NCI-H226 (cell line): ENCODE data around the gene ADAMTS8.
"Not testable (repeated sequence)": the region's sequence is repeated elsewhere in the genome, so short reads cannot be mapped to it uniquely, and the experiment has no call there.

Experiments
- DNase-seq: peaks from one replicate; pipeline ENCODE4 v3.0.0-alpha.2; 2015

Gene ADAMTS8

GRCh38 chr11:130438401-130439159 lies 10.2 kb upstream of the ADAMTS8 start:
- not testable (repeated sequence) for DNase-seq

GRCh38 chr11:130437848-130438247 lies 9.4 kb upstream of the ADAMTS8 start:
- DNase-seq: no peak

- no peak for DNase-seq
These were observed 7.8 kb upstream of the ADAMTS8 start for GRCh38 chr11:130436171-130436570.

DNA sequence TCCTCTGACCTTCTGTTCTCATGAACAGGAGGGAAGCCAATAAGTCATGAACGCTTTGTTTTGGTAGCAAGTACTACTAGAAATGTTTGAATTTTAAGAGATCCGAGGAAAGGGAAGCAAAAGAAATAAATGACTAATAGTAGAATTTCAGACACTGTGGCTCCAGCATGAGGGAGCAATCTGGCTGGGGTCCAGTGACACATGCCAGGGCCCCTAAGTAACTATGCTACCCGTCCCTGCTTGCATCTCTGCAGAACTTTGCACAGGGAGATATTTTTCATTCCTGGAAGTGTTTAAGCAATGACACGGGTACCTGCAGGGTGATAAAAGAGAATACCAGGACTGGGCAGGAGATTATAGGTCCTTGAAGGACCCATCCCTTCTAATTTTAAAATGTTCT lies 7.3 kb upstream of the ADAMTS8 start:
- DNase-seq: no peak

DNA sequence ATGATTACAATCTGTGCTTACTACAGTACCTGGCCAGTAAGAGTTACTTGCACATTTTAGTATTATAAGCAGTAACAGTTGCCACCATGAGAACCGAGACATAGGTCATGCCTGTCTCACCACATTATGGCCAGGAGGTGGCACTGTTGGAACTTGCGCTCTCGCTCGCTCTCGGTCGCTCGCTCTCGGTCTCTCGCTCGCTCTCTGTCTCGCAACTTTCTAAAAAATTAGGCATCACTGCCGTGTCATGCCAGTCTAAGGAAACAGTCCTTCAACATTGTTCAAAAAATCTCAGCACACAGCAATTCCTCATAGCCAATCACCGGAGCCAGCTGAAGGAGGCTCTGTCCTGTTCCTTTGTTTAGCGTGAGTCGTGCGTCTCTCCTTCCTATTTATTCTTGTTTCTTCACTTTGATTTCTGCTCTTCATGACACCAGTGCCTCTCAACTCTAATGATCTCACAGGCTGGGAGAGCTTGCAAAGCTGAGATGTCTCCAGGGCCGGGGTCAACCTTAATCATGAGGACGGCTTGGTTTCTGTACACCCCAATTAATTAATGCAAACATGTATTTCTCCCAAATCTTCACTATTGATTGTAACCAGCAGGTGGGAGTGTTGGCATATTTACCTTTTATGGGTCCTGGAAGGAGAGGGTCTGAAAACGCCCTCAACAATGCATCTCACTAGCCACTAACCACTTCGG lies 6.3 kb upstream of the ADAMTS8 start:
- DNase-seq: peak; percentile 62

DNA sequence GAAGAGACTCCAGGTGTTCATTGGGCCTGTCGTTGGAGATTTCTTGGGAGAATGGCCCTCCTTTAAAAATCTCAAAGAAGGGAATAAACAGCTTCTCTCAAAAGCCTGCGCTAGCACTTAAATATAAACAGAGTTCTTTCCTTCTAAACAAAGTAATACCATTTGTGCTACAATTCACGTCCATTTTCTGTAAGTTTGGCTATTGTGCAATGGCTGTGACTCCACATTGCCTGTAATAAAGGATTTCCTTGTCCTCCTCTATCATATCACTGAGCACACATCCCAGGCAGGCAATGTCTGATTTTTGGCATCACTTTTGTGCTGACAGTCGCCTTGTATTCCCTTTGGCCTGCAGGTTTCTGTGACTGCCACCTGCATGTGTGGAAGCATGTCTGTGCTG lies 4.9 kb upstream of the ADAMTS8 start:
- DNase-seq: no peak

DNA sequence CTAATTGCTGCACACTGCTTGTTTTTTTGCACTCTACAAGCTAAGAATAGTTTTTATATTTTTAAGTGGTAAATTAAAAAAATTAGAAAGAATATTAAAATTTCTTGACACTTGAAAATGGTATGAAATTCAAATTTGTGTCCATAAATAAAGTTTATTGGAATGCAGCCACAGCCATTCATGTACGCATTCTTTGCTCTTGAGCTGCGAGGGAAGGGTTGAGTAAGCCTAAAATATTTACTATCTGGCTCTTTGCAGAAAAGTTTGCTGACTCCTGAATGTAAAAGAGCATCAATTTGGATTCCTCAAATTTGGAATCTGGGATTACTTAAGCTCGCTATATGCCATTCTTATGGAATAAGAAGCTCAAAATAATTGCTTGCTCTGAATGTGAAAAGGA lies 3.4 kb upstream of the ADAMTS8 start:
- DNase-seq: peak; percentile 26

DNA sequence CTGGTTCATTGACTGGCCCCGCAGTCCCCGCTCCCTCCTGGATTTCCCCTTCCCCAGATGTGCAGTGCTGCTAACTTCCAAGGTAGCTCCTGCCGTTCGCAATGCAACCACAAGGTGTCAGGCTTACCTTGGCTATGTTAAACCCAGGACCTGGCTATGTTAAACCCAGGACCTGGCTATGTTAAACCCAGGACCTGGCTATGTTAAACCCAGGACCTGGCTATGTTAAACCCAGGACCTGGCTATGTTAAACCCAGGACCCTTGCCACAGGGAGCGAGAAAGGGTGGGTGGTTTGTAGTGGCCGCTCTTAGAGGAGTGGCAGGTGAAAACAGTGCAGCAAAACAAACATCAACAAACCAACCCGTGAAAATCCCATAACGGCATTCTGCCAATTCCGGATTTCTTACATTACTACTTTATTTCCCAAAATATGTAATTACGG lies 2.9 kb upstream of the ADAMTS8 start:
- DNase-seq: peak; percentile 15

DNA sequence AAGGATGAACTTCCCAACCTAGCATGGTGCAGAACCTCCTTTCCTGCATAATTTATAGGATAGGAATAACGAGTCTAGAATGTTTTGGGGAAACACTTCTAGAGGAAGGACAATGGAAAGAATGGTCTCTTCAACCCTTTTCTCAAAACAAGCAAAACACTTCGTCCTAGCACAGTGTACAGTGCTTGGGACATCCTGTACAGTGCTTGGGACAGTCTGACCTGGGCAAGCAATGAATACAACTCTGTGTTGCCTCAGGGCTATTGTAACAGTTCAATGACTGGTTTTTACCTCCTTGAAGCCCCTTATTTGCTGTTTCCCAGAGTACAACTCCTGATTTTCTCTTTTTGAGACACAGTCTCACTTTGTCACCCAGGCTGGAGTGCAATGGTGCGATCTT lies 1.6 kb upstream of the ADAMTS8 start:
- DNase-seq: no peak

- no peak for DNase-seq
These were observed 792 bp upstream of the ADAMTS8 start for GRCh38 chr11:130429120-130429681.

DNA sequence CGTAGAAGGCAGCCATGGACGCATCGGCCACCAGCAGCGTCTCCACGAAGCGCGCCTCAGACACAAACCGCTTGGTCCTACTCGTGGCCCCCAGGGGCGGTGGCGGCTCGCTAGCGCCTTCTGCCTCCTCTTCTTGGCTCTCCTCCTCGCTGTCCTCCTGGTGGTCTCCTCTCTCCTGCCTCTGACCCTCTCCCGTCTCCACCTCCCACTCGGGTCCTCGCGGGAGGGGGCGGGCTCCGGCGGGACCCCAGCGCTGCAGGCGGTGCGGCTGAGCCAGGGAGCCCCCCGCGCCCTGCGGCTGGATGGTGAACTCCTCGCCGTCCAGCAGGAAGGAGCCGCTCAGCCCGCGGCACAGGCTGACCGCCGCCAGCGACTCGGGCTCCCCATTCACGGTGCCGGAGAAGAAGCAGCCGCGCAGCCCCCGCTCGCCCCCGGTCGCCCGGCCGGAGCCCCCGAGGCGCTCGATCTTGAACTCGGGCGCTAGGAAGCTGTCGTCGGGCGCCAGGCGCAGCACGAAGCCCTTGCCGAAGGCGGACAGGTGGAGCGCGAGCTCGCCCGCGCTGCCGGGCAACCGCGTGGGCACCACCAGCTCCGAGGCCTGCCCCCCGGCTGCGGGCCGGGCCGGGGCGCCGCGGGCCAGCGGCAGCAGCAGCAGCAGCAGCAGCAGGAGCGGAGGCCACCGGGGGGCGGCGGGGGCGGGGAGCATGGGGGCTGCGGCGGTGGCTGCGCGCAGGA lies 661 bp downstream of the ADAMTS8 start:
- DNase-seq: no peak

DNA sequence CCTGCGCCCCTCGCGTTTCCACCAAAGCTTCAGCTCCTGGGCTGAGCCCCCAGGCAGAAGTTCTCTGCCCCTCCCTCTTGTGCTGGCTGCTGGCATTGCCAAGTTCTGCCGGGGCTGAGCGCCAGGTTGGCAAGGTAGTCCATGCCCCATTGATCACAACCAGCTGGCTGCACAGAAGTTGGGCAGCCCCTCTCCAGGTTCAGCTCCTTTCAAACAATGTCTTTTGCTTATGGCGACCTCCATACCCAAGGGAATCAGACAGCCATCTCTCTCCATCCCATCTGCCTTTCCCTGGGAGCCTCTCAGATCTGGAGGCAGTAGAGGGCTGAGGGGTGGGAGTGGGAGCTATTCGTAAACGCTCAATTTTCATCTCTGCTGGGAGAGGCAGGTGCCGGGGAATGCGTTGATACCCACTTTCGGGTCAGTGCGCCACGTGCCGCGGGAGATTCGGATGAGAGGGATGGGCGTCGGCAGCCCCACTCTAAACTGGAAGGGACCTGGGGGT lies 1.5 kb downstream of the ADAMTS8 start:
- no peak for DNase-seq

DNA sequence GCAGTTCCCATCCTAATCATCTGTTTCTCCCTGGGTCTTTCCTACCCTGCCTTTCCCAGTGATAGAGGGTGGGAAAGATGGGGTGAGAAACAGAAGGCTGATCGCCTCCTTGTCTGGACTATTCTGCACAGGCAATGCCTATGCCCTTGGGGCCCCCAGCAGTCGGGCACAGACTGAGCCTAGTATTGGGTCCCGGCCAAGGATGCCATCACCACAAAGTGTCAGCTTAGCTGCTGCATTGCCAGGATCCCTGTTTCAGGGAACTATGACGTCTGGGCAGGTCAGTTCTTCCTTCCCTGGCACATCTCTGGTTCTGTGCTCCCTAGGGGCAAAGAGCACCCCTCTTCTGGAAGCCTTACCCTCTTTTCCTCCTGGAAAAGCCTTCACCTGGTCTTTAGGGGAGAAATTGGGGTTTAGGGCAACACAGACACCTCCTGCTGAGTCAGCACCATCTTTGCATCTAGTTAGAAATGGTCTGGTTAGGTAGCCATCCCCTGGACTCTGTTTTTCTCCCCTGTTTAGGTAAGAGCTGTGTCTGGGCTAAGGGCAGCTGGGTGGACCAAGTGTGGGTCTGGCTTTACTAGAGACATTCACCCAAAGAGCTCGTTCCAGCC lies 2.1 kb downstream of the ADAMTS8 start:
- no peak for DNase-seq

DNA sequence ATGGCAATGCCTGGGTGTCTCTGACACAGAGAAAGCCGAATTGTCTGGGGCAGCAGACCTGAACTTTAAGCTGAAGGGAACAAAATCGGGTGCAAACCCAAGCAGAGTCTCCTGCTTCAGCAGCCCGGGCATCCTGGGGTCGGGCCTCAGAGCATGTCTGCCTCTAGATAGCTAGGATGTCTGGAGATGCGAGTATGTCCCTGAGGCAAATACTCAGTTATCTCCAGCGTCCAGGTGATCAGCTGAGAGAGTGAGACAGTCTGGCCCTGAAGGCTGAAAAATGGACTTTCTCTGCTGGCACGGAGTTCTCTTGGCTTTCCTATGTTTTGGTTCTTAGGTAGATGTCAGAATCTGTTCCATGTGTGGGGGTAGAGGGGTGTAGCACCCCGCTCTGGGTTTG lies 3.3 kb downstream of the ADAMTS8 start:
- no peak for DNase-seq

DNA sequence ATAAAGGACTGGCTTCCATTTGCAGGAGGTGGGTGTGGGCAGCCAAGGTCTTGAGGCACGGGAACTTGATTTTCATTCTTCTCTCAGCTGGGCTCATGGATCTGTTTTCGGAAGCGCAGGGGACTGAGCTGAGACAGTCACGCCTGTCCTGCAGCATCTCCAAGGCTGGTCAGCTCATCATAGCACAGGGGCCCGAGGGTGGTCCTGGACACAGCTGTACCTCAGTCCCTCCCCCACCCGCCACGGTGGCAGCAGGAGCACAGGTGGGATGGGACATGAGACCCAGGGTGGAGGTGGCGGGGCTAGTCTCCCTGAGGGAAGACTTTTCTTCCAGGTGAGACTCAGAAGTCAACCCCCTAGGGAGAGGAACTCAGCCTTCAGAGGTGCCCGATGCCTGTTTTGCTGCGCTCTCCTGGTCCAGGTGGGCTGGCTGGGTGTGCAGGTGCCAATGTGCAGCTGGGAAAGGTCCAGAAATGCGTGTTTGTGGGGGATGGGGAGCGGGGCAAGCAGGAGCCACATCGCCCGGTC lies 3.7 kb downstream of the ADAMTS8 start:
- DNase-seq: no peak

GRCh38 chr11:130423541-130424142 lies 4.8 kb downstream of the ADAMTS8 start:
- DNase-seq: no peak

GRCh38 chr11:130422251-130422995 lies 6.0 kb downstream of the ADAMTS8 start:
- DNase-seq: no peak

- DNase-seq: no peak
These were observed 6.7 kb downstream of the ADAMTS8 start for GRCh38 chr11:130421697-130422096.

- DNase-seq: no peak
These were observed 7.2 kb downstream of the ADAMTS8 start for GRCh38 chr11:130421199-130421585.

DNA sequence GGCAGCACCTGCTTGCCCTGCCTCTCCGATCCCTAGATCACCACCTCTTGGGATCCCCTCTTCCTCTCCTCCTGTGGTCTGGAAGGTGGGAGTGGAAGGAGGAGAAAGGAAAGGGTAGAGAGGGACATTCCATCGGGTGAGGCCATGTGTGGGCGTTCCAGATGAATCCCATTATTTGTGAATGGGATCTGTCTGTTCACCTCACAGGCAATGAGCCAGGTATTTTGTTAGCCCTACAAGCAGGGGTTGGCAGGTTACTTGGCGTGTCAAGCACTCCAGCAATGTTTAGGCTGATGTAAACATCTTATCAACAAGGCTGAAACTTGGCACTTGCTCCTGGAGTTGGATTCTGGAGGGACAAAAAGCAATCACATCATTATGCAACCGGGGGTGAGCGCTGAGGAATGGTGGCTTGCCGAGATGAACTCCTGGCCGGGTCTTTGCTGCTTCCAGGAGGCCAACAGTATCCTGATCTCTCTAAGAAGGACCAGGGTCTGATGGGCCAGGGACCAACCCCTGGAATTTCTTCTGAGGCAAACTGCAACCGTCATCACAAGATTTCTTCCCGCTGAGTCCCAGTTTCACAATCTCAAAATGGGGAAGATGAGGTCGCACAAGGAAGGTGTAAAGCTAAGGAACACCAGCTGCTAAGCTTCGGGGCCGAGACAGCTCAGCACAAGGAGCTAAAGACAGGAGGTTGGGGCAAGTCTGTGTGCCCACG lies 7.8 kb downstream of the ADAMTS8 start:
- DNase-seq: peak; percentile 53

DNA sequence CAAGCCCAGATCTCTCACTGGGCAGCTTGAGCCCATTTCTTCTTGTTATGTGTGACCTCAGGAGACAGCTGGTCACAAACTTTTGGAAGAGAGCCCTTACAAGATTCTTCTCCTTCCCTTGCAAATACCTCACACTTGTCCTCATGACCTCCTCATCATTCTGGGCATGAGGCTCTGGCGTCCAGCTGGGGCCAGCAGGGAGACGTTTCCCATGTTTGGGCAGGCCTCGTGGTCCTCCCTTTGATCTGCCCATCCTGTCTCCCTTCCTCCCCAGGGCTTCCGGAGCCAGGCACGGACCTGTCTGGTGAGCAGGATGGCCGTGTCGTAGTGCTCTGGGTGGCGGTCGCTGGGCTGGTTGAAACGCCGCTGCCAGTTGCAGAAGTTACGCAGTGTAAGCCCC lies 9.7 kb downstream of the ADAMTS8 start:
- no peak for DNase-seq
